ENCODE data around the gene MRPL4.
"Not testable (repeated sequence)": the region's sequence is repeated elsewhere in the genome, so short reads cannot be mapped to it uniquely, and the experiment has no call there.

Gene MRPL4

GRCh38 chr19:10230861-10231611 lies 21.0 kb upstream of the MRPL4 start, which contains the start of gene S1PR2:
Gene S1PR2, minus strand, starts transcription at chr19:10231331. Its CDS starts 6,426 bp downstream, at chr19:10224905.
- peak; percentile 69 for DNase-seq

- DNase-seq = no peak
Observed at GRCh38 chr19:10231612-10232228, 20.3 kb upstream of the MRPL4 start.

GRCh38 chr19:10233946-10234345 lies 18.1 kb upstream of the MRPL4 start:
- no peak for DNase-seq

GRCh38 chr19:10235003-10235402 lies 17.0 kb upstream of the MRPL4 start:
- no peak for DNase-seq

- not testable (repeated sequence) for DNase-seq
Observed at GRCh38 chr19:10235409-10235808, 16.6 kb upstream of the MRPL4 start.

- no peak for DNase-seq
Observed at GRCh38 chr19:10237702-10238101, 14.3 kb upstream of the MRPL4 start.

- no peak for DNase-seq
Observed at GRCh38 chr19:10238172-10238783, 13.7 kb upstream of the MRPL4 start.

- DNase-seq = not testable (repeated sequence)
Observed at GRCh38 chr19:10241826-10242449, 10.1 kb upstream of the MRPL4 start.

GRCh38 chr19:10243606-10244005 lies 8.4 kb upstream of the MRPL4 start:
- DNase-seq = no peak

- no peak for DNase-seq
Observed at GRCh38 chr19:10245189-10245939, 6.7 kb upstream of the MRPL4 start.

- no peak for DNase-seq
Observed at GRCh38 chr19:10246511-10246910, 5.5 kb upstream of the MRPL4 start.

GRCh38 chr19:10252707-10253106 lies 693 bp downstream of the MRPL4 start:
- no peak for DNase-seq

GRCh38 chr19:10254244-10254643 lies 2.2 kb downstream of the MRPL4 start:
- DNase-seq = no peak

- no peak for DNase-seq
Observed at GRCh38 chr19:10255358-10255757, 3.3 kb downstream of the MRPL4 start.

- no peak for DNase-seq
Observed at GRCh38 chr19:10256551-10256950, 4.5 kb downstream of the MRPL4 start.

- DNase-seq = no peak
Observed at GRCh38 chr19:10256970-10257615, 5.1 kb downstream of the MRPL4 start.

GRCh38 chr19:10258080-10258710 lies 6.2 kb downstream of the MRPL4 start:
- DNase-seq = no peak

GRCh38 chr19:10259162-10259905 lies 7.3 kb downstream of the MRPL4 start:
- DNase-seq = peak; percentile 84

- no peak for DNase-seq
Observed at GRCh38 chr19:10260141-10260584, 8.1 kb downstream of the MRPL4 start.

GRCh38 chr19:10262771-10263170 lies 10.8 kb downstream of the MRPL4 start:
- DNase-seq = no peak

- no peak for DNase-seq
Observed at GRCh38 chr19:10266706-10267105, 14.7 kb downstream of the MRPL4 start.

All from effector CD4-positive, alpha-beta T cell (primary cell).